Measurements from ENCODE around the gene CXXC4.
A peak's percentile ranks its signal among the peaks of the same experiment; 100 is the strongest.

CXXC4 gene

DNA sequence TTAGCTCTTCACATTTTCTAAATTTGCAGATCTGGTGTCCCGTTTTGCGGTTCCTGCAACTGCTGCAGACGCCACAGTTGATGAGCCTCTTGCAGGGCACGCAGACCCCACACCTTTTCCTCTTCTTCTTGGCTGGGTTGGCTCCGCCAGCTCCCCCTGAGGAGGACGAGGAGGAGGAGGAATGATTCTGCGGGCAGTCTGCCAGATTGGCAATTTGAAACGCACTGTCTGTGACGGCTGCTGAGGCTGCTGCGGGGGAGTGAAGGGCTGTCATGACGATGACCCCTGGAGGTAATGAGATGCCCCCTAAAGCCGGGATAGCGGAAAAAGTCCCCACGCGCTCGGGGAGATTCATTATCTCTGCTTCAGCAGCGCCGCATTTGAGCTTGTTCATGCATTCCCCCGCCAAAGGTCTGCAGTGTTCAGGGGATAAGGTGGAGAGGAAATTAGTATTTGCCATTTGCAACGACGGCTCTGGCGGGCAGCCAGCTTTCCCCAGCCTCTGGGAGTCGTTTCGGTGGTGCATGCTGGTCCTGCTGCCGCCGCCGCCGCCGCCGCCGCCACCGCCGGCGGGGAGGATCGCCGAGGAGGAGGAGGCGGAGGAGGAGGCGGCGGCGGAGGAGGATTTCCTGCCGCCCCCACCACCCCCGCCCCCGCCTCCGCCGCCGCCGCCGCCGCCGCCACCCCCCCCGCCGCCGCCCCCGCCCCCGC, 3.8 kb downstream of the CXXC4 start:
- H3K4me3 ChIP-seq (ENCODE audit: control insufficient read depth, low read depth, low read length) = peak overlapping the region; percentile 54
- peak; percentile 54 for DNase-seq (ENCODE audit: low read depth)
- TF ChIP-seq, protein P1, sequence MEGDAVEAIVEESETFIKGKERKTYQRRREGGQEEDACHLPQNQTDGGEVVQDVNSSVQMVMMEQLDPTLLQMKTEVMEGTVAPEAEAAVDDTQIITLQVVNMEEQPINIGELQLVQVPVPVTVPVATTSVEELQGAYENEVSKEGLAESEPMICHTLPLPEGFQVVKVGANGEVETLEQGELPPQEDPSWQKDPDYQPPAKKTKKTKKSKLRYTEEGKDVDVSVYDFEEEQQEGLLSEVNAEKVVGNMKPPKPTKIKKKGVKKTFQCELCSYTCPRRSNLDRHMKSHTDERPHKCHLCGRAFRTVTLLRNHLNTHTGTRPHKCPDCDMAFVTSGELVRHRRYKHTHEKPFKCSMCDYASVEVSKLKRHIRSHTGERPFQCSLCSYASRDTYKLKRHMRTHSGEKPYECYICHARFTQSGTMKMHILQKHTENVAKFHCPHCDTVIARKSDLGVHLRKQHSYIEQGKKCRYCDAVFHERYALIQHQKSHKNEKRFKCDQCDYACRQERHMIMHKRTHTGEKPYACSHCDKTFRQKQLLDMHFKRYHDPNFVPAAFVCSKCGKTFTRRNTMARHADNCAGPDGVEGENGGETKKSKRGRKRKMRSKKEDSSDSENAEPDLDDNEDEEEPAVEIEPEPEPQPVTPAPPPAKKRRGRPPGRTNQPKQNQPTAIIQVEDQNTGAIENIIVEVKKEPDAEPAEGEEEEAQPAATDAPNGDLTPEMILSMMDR (conservative IDR thresholded peaks at IDR 0.05; ENCODE audit: control insufficient read depth, insufficient read depth, low read depth, low read length) = no peak

DNA sequence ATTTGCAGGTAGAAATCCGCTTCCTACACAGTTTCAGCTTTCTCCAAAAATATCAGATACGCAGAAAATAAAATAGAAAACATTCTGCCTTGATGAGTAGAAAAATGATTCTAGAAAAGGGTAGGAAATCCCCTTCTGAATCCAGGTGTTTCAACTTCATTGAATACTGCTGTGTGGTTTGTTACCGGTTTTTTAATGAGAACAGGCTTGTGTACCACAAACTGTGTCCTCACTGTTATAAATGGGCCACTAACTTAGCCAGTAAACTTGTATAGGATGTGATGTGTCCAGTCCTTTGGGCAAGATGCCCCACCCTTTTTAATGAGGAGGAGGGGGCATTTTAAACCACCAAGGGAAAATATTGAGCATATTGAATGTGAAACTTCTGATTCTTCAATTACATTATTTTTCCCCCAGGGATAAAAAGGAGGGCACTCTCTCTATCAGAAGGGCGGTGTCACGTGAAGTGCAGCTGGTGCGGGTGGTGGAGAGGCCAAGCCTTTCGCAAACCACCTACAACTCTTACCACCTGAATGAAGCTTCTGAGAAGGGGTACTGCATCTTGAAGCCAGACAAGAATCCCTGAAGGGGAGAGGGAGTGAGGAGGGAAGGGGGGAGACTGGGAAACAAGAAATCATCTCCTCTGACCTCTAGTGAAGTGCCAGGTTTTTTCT, 4.5 kb downstream of the CXXC4 start:
- TF ChIP-seq, protein P1 (conservative IDR thresholded peaks at IDR 0.05; ENCODE audit: control insufficient read depth, insufficient read depth, low read depth, low read length) = no peak
- no peak overlapping the region for H3K4me3 ChIP-seq (ENCODE audit: control insufficient read depth, low read depth, low read length)
- no peak for DNase-seq (ENCODE audit: low read depth)

DNA sequence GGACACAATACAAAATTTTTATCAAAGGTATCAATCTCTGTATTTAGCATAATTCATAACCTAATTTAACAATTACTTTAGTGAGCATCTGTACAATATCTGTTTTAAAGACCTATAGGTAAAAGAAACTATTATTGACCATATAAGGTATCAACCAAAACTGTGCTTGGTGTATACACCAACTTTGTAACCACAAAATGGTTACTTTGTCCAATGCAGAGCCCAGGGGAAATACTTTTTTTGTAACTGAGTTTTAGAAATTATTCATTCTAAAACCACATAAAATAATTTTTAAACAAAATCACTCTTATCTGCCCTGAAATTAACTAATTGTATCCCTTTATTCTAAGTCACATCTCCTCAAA, 5.0 kb downstream of the CXXC4 start:
- no peak overlapping the region for H3K4me3 ChIP-seq (ENCODE audit: control insufficient read depth, low read depth, low read length)
- no peak for DNase-seq (ENCODE audit: low read depth)
- TF ChIP-seq, protein P1 (conservative IDR thresholded peaks at IDR 0.05; ENCODE audit: control insufficient read depth, insufficient read depth, low read depth, low read length) = no peak

DNA sequence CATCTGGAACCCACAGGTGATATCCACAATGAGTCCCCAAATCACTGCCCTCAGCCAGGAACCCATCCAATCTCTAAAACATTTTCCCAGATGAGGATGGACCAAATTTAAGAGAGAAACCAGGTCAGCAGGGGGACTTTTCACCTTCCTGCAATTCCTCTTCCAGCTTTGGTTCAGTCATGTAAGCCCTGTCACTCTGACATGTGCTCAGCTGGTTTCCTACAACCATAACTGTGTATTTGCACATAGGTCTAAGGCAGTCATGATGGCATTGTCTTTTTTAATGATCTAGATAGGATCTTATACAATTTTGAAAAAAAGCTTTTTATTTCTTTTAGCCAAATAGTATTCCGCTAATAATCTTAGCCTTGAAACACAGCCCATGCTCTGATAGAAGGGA, 6.5 kb downstream of the CXXC4 start:
- DNase-seq (ENCODE audit: low read depth) = no peak
- H3K4me3 ChIP-seq (ENCODE audit: control insufficient read depth, low read depth, low read length) = no peak overlapping the region
- TF ChIP-seq, protein P1 (conservative IDR thresholded peaks at IDR 0.05; ENCODE audit: control insufficient read depth, insufficient read depth, low read depth, low read length) = no peak

DNA sequence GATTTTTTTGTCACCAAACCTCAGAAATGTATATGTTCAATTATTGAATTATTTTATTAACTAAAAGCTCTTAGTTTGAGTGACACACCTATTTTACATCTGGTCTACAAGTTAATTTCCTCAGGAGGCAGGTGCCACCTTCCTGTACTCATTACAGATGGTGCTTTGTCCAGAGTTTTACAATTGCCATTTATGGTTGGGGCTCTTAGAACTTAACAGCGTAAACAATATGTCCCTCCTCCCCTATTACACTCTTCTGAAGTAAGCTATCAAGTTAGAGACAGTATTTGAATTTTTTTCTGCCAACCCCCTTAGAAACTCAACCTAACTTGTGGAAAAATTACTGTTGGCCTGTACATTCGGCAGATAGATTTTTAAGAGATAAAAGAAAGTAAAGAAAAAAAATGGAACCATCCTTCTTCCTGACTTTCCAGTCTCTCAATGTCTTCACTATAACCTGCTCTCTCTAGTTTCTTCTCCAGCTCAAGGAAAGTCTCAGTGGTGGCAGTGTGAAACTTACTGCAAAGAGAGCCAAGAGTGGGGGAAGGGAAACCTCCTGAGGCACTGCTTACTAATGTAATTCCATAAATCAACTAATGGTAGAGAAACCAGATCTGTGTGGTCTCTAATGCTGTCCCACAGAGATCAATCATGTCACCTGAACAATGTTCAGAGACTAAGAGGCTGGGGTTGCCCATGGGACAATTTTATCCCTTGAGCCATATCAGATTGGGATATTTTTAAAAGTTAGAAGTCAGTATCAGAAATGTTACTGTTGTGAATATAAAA, 7.8 kb downstream of the CXXC4 start:
- TF ChIP-seq, protein P1 (conservative IDR thresholded peaks at IDR 0.05; ENCODE audit: control insufficient read depth, insufficient read depth, low read depth, low read length) = no peak
- no peak for DNase-seq (ENCODE audit: low read depth)

DNA sequence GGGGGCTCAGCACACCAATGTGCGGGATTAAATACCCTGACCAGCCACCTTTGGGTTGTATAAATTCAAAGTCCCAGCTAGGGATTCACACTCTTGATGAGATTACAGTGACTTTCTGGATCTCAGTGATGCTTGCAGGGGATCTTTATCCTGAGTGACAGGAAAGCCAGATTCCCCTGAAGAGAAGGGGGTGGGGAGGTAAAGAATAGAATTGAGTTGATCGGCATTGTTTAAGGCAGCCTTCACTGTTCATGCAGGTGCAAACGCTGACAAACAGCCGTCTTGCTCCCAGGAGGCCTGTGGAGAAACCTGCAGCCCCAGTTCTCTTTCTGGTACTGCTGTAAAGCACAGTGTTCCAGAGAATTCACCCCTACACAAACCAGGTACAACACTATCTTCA, 19.0 kb downstream of the CXXC4 start:
- TF ChIP-seq, protein P1 (conservative IDR thresholded peaks at IDR 0.05; ENCODE audit: control insufficient read depth, insufficient read depth, low read depth, low read length) = no peak
- DNase-seq (ENCODE audit: low read depth) = no peak
- no peak overlapping the region for H3K4me3 ChIP-seq (ENCODE audit: control insufficient read depth, low read depth, low read length)

More for the DNA sequence above, 7.8 kb downstream of the CXXC4 start:
- H3K4me3 ChIP-seq (ENCODE audit: control insufficient read depth, low read depth, low read length) = no peak overlapping the region
